Adrenal gland (tissue), 12 donors: ENCODE results near the gene NCK1. TPM values are rescaled to one million over a fixed set of nuclear protein-coding genes. Genes with fewer than 3 reads are reported as not detected.

Experiments used
- DNase-seq, 7 donors: peaks; one replicate each; pipeline ENCODE4 v3.0.0-alpha.2; 2019 to 2020
- H3K27ac ChIP-seq, 5 donors: fragments of 200-600 bp; sonication (generic) in 4 of 5; 1 replicate in 3 of 5; 2 replicates in 2 of 5; pipeline versions ENCODE4 v1.5.1 to v1.8.0; 2016 to 2020; ENCODE audit warnings: mild to moderate bottlenecking in 1 of 5
- H3K27me3 ChIP-seq: fragments of 200-600 bp; 2 replicates; pipeline ENCODE4 v1.8.0; 2021
- H3K36me3 ChIP-seq, 2 donors: fragments of 200-600 bp; replicated peaks in 1 of 2; 1 replicate in 1 of 2; 2 replicates in 1 of 2; pipeline versions ENCODE4 v1.5.1 to v1.8.0; 2018 to 2022
- H3K4me1 ChIP-seq, 2 donors: fragments of 200-600 bp; replicated peaks in 1 of 2; 1 replicate in 1 of 2; 2 replicates in 1 of 2; pipeline versions ENCODE4 v1.5.1 to v1.8.0; 2018 to 2021
- H3K4me3 ChIP-seq, 4 donors: fragments of 200-600 bp; sonication (generic) in 3 of 4; one replicate each; pipeline ENCODE4 v1.5.1; 2016 to 2018
- H3K9me3 ChIP-seq, 3 donors: fragments of 200-600 bp; sonication (generic) in 1 of 3; replicated peaks in 1 of 3; 1 replicate in 2 of 3; 2 replicates in 1 of 3; pipeline versions ENCODE4 v1.5.1 to v1.8.0; 2016 to 2021
- POLR2A ChIP-seq, 2 donors: fragments of 450-650 bp; IDR thresholded peaks; one replicate each; pipeline ENCODE4 v1.6.1; 2017; ENCODE audit warnings: antibody characterized with exemption in 2 of 2, mild to moderate bottlenecking in 2 of 2, moderate library complexity in 1 of 2
- WGBS, 4 donors: extraction: QIAGEN DNeasy Blood & Tissue Kit in 2 of 4; methylation state at CpG; one replicate each; pipeline versions ENCODE4 v1.1.5 to v1.1.7; 2013 to 2017; 5-methylcytosine and 5-hydroxymethylcytosine counted together
- intact Hi-C, 2 donors: fragments of 100-400 bp; cut with DNase I; formaldehyde crosslinking; loops; one replicate each; pipeline versions ENCODE4 v1.14.1 to v1.15.0; 2022 to 2023
- polyA plus RNA-seq, 3 donors: library from polyadenylated mRNA; stranded (reverse); fragments of 200-250 nt in 2 of 3; fragments of 350-450 nt in 1 of 3; fragmentation: Illumina TruSeq in 1 of 3; extraction: RNeasy Lipid Tissue Mini Kit (QIAGEN cat#74804) in 1 of 3; gene quantifications; one replicate each; pipeline ENCODE4 v1.2.3, GENCODE V29; 2013 to 2014
- total RNA-seq, 9 donors: library from RNA; depleted of rRNA in 4 of 9; stranded (reverse); fragments of >200 nt in 4 of 9; fragments of 120-200 nt in 1 of 9; fragmentation: NEBNext Ultra II Directional in 1 of 9; extraction: Animal tissue kit (Norgen Biotek cat#: 25700) in 1 of 9; gene quantifications; one replicate each; pipeline versions ENCODE4 v1.1.0 to v1.2.4, GENCODE V29; 2013 to 2023
- TF ChIP-seq, protein P1 (sequence below), 6 experiments: fragments of 450-650 bp in 4 of 6; fragments of 200-600 bp in 2 of 6; sonication (generic) in 1 of 6; IDR thresholded peaks; 1 replicate in 5 of 6; 2 replicates in 1 of 6; pipeline versions ENCODE4 v1.5.1 to v1.8.0; 2016 to 2021; ENCODE audit warnings: antibody characterized with exemption in 6 of 6, mild to moderate bottlenecking in 2 of 6, moderate library complexity in 1 of 6
- donor health status: healthy with polysubstance abuse.
- donor health status: Bipolar disorder and iron deficiency.
- donor health status: DM: yes; HTN: yes; CAD: no.
- donor health status: DM: no; HTN: no; CAD: no.
- donor health status: DM: no; HTN: no; CAD: no.
- donor health status: DM: yes; HTN: yes; CAD: no.

The NCK1 gene
- total and polyA plus RNA-seq, 12 donors = 6.0 to 59.2 (median 36.3) TPM

DNA sequence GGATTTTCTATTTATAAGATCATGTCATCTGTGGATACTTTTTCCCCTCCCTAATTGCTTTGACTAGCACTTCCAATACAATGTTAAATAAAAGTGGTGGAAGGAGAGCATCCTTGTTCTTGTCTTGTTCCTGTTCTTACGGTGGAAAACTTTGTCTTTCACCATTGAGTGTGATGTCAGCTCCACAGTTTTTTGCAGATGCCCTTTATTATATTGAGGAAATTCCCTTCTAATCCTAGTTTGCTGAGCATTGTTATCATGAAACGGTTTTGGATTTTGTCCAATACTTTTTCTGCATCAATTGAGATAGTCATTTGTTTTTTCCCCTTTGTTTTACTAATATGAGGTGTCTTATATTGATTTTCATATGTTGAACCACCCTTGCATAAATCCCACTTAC, 75.8 kb downstream of the NCK1 start:
- WGBS, 4 donors = 43 to 53% (median 49%) methylated on average over 2 of the region's 2 CpGs
- no peak for DNase-seq
- H3K4me3 ChIP-seq = no peak overlapping the region
- H3K36me3 ChIP-seq = no peaks in the 10 kb centered on the region
- intact Hi-C loops = no loop called here
- no peak for TF ChIP-seq POLR2A (IDR thresholded peaks at IDR 0.05)
- TF ChIP-seq, protein P1, sequence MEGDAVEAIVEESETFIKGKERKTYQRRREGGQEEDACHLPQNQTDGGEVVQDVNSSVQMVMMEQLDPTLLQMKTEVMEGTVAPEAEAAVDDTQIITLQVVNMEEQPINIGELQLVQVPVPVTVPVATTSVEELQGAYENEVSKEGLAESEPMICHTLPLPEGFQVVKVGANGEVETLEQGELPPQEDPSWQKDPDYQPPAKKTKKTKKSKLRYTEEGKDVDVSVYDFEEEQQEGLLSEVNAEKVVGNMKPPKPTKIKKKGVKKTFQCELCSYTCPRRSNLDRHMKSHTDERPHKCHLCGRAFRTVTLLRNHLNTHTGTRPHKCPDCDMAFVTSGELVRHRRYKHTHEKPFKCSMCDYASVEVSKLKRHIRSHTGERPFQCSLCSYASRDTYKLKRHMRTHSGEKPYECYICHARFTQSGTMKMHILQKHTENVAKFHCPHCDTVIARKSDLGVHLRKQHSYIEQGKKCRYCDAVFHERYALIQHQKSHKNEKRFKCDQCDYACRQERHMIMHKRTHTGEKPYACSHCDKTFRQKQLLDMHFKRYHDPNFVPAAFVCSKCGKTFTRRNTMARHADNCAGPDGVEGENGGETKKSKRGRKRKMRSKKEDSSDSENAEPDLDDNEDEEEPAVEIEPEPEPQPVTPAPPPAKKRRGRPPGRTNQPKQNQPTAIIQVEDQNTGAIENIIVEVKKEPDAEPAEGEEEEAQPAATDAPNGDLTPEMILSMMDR (IDR thresholded peaks at IDR 0.05) = no peak
- H3K4me1 ChIP-seq = peaks cover 10 to 26% of the 10 kb centered on the region in 2 donors
- H3K27me3 ChIP-seq = no peaks in the 10 kb centered on the region
- H3K27ac ChIP-seq = no peak overlapping the region
- H3K9me3 ChIP-seq = peaks cover 0 to 7% (median 0%) of the 10 kb centered on the region in 3 donors

DNA sequence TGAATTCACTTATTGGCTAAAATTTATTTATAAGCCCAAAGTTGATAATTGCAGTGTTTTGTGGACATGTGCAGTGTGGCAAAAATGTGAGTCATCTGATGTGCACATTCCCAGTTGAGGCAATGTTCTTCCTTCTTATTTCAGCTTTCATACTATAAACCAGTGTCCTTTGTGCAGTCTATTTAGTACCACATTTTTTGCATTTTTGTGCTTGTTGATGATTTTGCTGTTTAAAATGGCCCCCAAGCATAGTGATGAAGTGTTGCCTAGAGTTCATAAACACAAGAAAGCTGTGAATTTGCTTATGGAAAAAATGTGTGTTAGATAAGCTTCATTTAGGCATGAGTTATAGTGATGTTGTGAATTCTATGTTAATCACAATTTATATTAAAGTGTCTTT, 76.3 kb downstream of the NCK1 start:
- no peak for DNase-seq
- H3K4me3 ChIP-seq = no peak overlapping the region
- H3K9me3 ChIP-seq = peaks cover 0 to 7% (median 0%) of the 10 kb centered on the region in 3 donors
- intact Hi-C loops = no loop called here
- H3K27ac ChIP-seq = no peak overlapping the region
- H3K4me1 ChIP-seq = peaks cover 15 to 26% of the 10 kb centered on the region in 2 donors
- TF ChIP-seq, protein P1 (IDR thresholded peaks at IDR 0.05) = no peak
- no peak for TF ChIP-seq POLR2A (IDR thresholded peaks at IDR 0.05)
- no peaks in the 10 kb centered on the region for H3K36me3 ChIP-seq
- H3K27me3 ChIP-seq = no peaks in the 10 kb centered on the region

DNA sequence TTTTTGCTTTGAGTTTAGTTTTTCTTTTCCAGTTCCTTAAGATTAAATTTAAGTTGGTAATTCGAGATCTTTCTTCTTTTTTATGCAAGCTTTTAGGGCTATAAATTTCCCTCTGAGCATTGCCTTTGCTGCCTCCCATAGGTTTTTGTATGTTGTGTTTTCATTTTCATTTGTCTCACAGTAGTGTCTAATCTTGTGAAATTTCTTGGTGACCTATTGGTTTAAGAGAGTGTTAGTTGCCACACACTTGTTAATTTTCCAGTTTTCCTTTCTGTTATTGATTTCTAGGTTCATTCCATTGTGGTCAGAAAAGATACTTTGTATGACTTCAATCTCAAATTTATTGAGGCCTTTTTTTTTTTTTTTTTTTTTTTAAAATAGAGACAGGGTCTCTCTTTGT, 77.5 kb downstream of the NCK1 start:
- Histone ChIP-seq H3K27me3 (no peaks in the 10 kb centered on the region), H3K4me1 (peaks cover 18 to 28% of the 10 kb centered on the region in 2 donors), H3K36me3 (no peaks in the 10 kb centered on the region), H3K9me3 (peaks cover 0 to 7% (median 0%) of the 10 kb centered on the region in 3 donors), H3K4me3 (no peak overlapping the region), H3K27ac (no peak overlapping the region)
- DNase-seq = no peak
- WGBS, 4 donors = 78 to 92% (median 82%) methylated on average over 1 of the region's 1 CpG
- no peak for TF ChIP-seq POLR2A (IDR thresholded peaks at IDR 0.05)
- TF ChIP-seq, protein P1 (IDR thresholded peaks at IDR 0.05) = no peak
- intact Hi-C loops = no loop called here

DNA sequence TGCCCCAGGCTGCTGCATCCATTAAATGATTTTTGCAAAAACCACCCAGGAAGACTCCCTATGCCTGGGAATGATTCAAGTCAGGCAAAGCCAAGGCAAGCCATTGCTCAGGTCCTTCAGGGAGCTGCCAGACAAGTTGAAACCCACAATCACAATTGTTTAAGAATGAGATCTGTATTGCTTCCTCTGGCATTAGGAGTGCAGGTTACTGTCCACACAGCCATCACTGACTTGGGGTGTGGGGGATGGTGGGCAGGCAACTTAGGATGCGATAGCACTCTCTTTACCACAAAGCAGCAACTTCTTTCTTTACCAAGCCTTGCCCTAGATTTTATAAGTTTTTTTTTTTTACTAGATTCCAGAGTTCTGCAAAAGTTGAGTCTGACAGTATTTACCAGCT, 80.8 kb downstream of the NCK1 start:
- WGBS, 4 donors = 59 to 94% (median 71%) methylated on average over 1 of the region's 1 CpG
- Histone ChIP-seq H3K4me1 (peaks cover 18 to 27% of the 10 kb centered on the region in 2 donors), H3K27me3 (no peaks in the 10 kb centered on the region)

More for the DNA sequence above, 80.8 kb downstream of the NCK1 start:
- intact Hi-C loops = no loop called here
- Histone ChIP-seq H3K9me3 (no peaks in the 10 kb centered on the region), H3K4me3 (no peak overlapping the region), H3K27ac (no peak overlapping the region), H3K36me3 (peaks cover 0 to 8% of the 10 kb centered on the region in 2 donors)
- TF ChIP-seq, protein P1 (IDR thresholded peaks at IDR 0.05) = no peak
- TF ChIP-seq POLR2A (IDR thresholded peaks at IDR 0.05) = no peak
- DNase-seq = no peak
